SKM-1 treated with dmso at 0.1 percent for 144 hours (cell line): ENCODE results near the gene IL1RN.
"Not testable (repeated sequence)": the region's sequence is repeated elsewhere in the genome, so short reads cannot be mapped to it uniquely, and the experiment has no call there.

Experiments used
- DNase-seq: peaks from one replicate; lab custom pipeline; 2025; ENCODE audit not compliant: unreplicated experiment; lab: John Stamatoyannopoulos, UW

Gene IL1RN, protein sequence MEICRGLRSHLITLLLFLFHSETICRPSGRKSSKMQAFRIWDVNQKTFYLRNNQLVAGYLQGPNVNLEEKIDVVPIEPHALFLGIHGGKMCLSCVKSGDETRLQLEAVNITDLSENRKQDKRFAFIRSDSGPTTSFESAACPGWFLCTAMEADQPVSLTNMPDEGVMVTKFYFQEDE

DNA sequence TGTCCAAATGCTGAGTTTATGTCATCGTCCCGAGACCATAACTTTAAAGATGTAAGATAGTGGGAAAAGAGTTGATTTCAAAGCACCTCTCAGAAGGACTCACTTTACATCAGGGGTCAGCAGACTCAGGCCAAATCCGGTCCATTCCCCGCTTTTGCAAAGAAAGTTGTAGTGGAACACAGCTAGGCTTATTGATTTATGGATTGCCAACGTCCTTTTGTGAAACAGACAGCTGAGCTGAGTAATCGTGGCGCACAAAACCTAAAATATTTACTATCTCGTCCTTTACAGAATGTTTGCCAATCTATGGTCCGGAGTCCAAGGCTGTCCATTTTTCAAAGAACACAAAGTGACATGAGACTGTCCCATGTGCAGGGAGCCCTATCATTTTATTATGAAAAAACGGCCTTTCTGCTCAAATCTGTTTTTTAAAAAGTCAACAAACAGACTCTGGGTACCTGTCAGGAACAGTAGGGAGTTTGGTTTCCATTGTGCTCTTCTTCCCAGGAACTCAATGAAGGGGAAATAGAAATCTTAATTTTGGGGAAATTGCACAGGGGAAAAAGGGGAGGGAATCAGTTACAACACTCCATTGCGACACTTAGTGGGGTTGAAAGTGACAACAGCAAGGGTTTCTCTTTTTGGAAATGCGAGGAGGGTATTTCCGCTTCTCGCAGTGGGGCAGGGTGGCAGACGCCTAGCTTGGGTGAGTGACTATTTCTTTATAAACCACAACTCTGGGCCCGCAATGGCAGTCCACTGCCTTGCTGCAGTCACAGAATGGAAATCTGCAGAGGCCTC, at the start of gene IL1RN:
IL1RN (plus strand) TSS at position 754 of the 801 bp plus-strand sequence; CDS start at position 781, 27 bp downstream.
- peak; percentile 93 for DNase-seq

DNA sequence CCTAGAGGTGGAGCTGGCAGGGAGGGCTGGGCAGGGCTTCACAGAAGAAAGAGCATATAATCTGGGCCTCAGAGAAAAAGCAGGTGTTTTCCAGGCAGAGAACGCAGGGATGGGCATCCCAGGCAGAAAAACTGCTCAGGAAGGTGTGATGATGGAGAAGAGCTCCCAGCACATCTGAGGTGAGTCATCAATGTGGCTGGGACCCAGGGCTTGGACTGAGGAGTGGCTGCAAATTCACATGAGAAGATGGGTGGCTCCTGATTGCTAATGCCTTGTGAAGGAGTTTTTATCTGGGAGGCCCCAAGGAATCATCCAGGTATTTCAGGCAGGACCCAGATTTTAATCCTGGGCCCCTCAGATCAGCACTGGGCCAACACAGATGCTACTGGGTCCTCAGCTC, 49.5 kb upstream of the IL1RN start:
- no peak for DNase-seq

GRCh38 chr2:113078350-113078839, 49.0 kb upstream of the IL1RN start:
- no peak for DNase-seq

DNA sequence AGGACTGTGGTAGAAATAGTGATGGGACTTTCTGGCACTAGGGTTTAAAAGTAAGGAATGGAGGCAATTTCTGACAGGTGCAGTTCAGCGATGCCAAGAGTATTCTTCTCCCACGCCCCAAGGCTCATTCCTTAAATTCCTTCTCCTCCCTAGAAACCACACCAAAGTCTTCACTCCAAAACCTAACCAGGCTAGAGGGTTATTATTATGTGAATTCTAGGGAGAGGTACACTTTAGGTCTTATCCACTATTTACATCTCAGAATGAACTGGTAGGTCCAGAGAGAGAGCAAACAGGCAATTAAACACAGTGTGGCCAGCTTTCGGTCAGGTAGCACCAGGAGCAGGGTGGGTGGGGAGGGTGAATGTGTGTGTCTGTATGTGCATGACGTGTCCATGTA, 48.3 kb upstream of the IL1RN start:
- DNase-seq, result no peak

- DNase-seq, result no peak
Observed at GRCh38 chr2:113080134-113080533, 47.3 kb upstream of the IL1RN start.

DNA sequence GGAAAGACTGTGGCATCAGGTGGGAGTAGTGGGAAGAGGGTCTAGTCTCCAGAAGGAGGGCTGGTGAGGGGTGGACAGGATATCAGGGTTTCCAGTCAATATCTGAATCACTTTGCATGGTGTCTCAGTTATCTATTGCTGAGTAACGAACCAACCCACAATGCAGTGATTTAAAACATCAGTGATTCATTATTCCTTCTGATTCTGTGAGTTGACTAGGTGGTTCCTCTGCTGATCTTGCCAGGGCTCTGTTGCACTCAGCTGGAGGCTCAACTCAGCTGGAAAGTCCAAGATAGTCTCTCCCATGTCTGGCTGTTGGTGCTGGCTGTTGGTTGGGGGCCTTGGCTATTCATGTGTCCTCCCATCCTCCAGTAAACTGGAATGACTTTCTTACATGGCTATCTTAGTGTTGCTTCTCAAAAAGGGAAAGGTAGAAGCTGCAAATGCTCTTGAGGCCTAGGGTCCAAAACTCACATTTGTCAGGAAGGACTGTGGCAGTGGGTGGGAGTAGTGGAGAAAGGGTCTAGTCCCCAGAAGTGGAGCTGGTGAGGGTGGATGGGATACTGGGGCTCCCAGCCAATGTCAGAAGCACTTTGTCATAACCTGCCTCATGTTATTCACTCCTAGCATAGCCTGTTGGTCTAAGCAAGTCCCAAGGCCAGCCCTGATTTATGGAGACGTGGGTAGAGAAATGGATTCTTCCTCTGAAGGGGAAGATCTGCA, 45.7 kb upstream of the IL1RN start:
- DNase-seq, result no peak

DNA sequence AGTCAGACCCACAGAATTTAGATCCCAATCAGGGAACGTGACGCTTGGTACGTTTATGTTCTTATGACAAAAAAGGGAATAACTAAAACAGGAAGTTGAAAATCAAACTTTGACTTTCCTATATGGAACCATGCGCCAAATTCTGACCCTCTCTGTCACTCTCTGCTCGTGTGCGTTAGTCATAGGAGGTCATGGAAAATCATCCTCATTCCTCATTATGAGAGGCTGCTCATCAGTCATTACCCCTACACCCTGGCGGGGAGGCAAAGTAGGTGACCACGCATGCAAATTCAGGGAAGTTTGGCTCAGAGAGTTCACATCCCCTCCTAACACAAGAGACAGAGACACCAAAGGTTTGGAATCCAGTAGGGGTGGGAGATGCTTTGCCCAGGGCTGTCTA, 44.1 kb upstream of the IL1RN start:
- no peak for DNase-seq

- no peak for DNase-seq
Observed at GRCh38 chr2:113084249-113085000, 43.0 kb upstream of the IL1RN start.

DNA sequence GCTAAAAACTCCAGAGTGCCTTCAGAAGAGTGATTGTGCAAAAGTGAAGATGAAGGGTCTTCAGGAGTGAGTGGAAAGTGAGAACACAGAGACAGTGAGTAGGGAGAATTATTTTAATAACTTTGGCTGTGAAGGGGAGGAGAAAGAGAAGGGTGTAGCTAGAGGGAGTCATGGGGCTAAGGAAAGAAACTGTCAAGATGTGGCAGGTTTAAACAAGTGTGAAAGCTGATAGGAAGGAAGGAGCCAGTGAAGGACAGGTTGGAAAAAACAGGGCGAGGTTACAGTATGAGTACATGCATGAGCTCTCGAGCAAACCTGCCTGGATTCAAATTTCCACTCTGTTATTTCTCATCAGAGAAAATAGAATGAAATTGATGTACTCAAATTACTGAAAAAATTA, 41.9 kb upstream of the IL1RN start:
- DNase-seq, result no peak

GRCh38 chr2:113088213-113088992, 39.0 kb upstream of the IL1RN start:
- no peak for DNase-seq

DNA sequence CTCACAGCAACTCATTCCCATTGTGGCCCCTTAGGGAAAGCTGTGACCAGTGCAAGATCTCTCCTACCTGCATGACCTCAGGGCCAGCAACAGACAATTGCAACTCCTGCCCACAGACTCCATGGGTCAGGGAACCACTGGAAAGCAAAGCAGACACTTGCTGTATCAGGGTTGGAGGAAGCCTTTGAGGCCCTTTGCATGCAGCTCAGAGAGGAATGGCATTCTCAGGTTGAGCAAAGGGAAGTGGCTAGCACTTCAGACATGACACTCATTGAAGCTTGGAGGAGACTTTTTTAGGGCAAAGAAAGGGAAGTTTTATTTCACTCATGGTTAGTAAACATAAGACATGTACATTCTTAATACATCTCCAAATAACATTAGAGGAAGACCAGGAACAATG, 37.5 kb upstream of the IL1RN start:
- DNase-seq, result peak; percentile 52

DNA sequence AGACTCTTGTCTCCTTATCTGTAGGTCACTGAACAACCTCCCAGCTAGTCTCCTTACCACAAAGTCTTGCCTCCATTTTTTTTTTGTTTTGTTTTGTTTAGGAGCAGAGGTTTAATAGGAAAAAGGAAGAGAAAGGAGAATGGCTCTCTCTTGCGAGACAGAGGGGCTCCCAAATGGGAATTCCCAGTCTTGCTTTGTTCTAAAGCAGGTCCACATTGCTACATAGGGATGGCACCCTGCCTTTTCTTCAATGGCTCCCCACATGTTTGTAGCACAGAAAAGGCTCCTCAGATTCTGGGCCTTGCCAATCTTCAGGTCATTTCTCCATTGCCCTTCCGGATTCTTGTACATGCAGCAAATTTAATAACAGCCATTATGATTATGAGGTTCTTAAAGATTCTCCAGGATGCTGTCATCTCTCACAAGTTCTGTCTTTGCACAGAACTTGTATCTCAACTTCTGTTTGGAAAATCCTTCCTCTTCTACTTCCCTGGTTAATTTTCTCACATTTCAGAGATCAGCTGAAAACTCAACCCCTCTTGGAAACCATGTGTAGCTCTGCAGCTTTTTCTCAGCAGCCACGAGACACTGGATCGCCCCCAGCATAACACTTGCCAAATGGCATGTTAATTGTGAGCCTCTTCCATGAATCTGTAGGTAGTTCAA, 36.0 kb upstream of the IL1RN start:
- no peak for DNase-seq

GRCh38 chr2:113092864-113093612, 34.4 kb upstream of the IL1RN start:
- DNase-seq, result no peak

DNA sequence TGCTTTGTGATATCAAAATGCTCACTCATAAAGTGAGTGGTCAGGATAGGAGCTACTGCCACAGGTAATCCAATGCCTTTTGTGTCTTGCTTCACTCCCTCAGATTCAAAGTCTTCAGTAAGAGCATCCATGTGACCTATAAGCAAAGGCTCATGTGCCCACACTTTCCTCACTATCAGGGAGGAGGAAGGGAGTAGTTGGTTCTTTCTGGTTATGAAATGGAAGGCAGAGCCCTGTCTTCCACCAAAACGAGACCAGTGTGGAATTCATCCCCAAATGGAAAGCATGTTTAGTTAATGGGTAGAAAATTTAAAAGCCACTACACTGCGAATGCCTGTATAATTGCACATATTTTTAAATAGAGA, 33.8 kb upstream of the IL1RN start:
- no peak for DNase-seq

- DNase-seq, result not testable (repeated sequence)
Observed at GRCh38 chr2:113096306-113096705, 31.1 kb upstream of the IL1RN start.

GRCh38 chr2:113096842-113097618, 30.4 kb upstream of the IL1RN start:
- not testable (repeated sequence) for DNase-seq

DNA sequence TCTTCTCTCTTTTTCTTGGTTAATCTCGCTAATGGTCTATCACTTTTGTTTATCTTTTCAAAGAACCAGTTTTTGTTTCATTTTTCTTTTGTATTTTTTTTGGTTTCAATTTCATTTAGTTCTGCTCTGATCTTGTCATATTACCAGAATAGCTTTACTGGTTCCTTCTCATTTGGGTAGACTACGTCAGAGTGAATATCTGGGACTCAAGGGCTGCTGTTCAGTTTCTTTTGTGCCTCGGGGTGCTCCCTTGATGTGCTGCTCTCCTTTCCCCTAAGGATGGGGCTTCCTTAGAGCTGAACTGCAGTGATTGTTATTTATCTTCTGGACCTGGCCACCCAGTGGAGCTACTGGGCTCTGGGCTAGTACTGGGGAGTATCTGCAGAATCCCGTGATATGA, 29.4 kb upstream of the IL1RN start:
- DNase-seq, result no peak

DNA sequence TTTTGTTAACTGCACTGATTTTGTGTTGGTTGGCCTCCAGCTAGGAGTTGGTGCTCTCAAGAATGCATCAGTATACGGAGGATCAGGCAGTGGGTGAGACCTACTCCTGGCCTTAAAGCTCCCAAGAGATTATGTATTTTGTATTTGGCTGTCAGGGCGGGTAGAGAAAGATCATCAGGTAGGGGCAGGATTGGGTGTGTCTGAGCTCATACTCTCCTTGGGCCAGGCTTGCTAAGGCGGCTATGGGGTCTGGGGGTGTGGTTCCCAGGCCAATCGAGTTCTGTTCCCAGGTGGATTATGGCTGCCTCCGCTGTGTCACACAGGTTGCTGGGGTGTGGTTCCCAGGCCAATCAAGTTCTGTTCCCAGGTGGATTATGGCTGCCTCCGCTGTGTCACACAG, 28.9 kb upstream of the IL1RN start:
- DNase-seq, result no peak
